Measurements from ENCODE around the gene SMYD3. TPM values are rescaled to one million over a fixed set of nuclear protein-coding genes. Genes with fewer than 3 reads are reported as not detected.
"Not testable (repeated sequence)": the region's sequence is repeated elsewhere in the genome, so short reads cannot be mapped to it uniquely, and the experiment has no call there.

Gene SMYD3
- total RNA-seq, 1 donor from 2014 or later: 80.8 TPM

DNA sequence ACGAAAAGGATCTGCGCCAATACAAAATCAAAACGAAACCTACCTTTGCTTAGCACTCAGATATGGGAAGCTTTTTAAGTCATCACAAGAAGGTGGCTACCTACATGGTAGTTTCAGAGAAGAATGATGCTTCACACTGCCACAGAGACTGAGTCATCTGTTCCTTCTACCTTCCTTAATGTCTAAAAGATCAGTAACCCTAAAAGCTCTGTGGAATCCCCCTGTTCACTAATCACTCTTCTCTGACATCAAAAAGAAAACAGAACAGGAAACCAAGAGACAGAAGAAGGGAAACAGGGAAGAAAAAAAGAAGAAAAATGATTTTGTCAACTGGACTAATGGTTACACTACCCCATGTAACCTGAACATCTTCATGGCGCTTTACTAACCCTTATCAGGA, 177.2 kb downstream of the SMYD3 start:
- H4K20me1 ChIP-seq (ENCODE audit: insufficient read depth, low read length): no peaks in the 10 kb centered on the region
- H3K36me3 Mint-ChIP-seq (ENCODE audit: low read depth, unreplicated experiment): peaks cover 18% of the 10 kb centered on the region
- peaks cover 4% of the 10 kb centered on the region for H3K4me1 Mint-ChIP-seq (ENCODE audit: low read depth, unreplicated experiment)
- no peak for TF ChIP-seq EZH2 (IDR thresholded peaks at IDR 0.05; ENCODE audit: insufficient read depth, low read length)
- TF ChIP-seq, protein P1, sequence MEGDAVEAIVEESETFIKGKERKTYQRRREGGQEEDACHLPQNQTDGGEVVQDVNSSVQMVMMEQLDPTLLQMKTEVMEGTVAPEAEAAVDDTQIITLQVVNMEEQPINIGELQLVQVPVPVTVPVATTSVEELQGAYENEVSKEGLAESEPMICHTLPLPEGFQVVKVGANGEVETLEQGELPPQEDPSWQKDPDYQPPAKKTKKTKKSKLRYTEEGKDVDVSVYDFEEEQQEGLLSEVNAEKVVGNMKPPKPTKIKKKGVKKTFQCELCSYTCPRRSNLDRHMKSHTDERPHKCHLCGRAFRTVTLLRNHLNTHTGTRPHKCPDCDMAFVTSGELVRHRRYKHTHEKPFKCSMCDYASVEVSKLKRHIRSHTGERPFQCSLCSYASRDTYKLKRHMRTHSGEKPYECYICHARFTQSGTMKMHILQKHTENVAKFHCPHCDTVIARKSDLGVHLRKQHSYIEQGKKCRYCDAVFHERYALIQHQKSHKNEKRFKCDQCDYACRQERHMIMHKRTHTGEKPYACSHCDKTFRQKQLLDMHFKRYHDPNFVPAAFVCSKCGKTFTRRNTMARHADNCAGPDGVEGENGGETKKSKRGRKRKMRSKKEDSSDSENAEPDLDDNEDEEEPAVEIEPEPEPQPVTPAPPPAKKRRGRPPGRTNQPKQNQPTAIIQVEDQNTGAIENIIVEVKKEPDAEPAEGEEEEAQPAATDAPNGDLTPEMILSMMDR (IDR thresholded peaks at IDR 0.05; ENCODE audit: insufficient read depth, low read depth, low read length): no peak
- H2AFZ ChIP-seq (ENCODE audit: low read depth, low read length): no peak overlapping the region
- no peak overlapping the region for H3K27ac Mint-ChIP-seq (ENCODE audit: unreplicated experiment)
- no peaks in the 10 kb centered on the region for H3K9me3 ChIP-seq (ENCODE audit: insufficient read depth, low read depth, low read length)
- no peak for FAIRE-seq
- H3K36me3 ChIP-seq (ENCODE audit: insufficient read depth, low read length): no peaks in the 10 kb centered on the region
- no peak overlapping the region for H3K4me3 Mint-ChIP-seq (ENCODE audit: unreplicated experiment)
- no peaks in the 10 kb centered on the region for H3K27me3 Mint-ChIP-seq (ENCODE audit: low read depth, unreplicated experiment)
- no peaks in the 10 kb centered on the region for H3K27me3 ChIP-seq (ENCODE audit: insufficient read depth, low read length)
- H3K4me3 ChIP-seq (ENCODE audit: insufficient read depth, low read depth, low read length): no peak overlapping the region
- DNase-seq (ENCODE audit: low read depth): no peak
- no peak overlapping the region for H3K4me2 ChIP-seq (ENCODE audit: low read length)
- peaks cover 2% of the 10 kb centered on the region for H3K9me3 Mint-ChIP-seq (ENCODE audit: unreplicated experiment)
- H3K27ac ChIP-seq (ENCODE audit: low read depth, low read length): no peak overlapping the region
- H3K9ac ChIP-seq (ENCODE audit: low read length): no peak overlapping the region
- no peaks in the 10 kb centered on the region for H3K4me1 ChIP-seq (ENCODE audit: insufficient read depth, low read length)
- H3K79me2 ChIP-seq (ENCODE audit: insufficient read depth, low read length): no peaks in the 10 kb centered on the region

GRCh38 chr1:246329292-246329691, 177.8 kb downstream of the SMYD3 start:
- H3K36me3 ChIP-seq (ENCODE audit: insufficient read depth, low read length); H3K9me3 Mint-ChIP-seq (ENCODE audit: unreplicated experiment); H3K4me2 ChIP-seq (ENCODE audit: low read length); H3K4me1 ChIP-seq (ENCODE audit: insufficient read depth, low read length); H3K27ac ChIP-seq (ENCODE audit: low read depth, low read length); H3K27me3 Mint-ChIP-seq (ENCODE audit: low read depth, unreplicated experiment); FAIRE-seq; H2AFZ ChIP-seq (ENCODE audit: low read depth, low read length); H3K9me3 ChIP-seq (ENCODE audit: insufficient read depth, low read depth, low read length); H3K4me1 Mint-ChIP-seq (ENCODE audit: low read depth, unreplicated experiment); H3K79me2 ChIP-seq (ENCODE audit: insufficient read depth, low read length); H3K9ac ChIP-seq (ENCODE audit: low read length); H3K27ac Mint-ChIP-seq (ENCODE audit: unreplicated experiment); DNase-seq (ENCODE audit: low read depth); H3K4me3 ChIP-seq (ENCODE audit: insufficient read depth, low read depth, low read length); H3K27me3 ChIP-seq (ENCODE audit: insufficient read depth, low read length); H4K20me1 ChIP-seq (ENCODE audit: insufficient read depth, low read length); H3K4me3 Mint-ChIP-seq (ENCODE audit: unreplicated experiment): not testable (repeated sequence)
- peaks cover 20% of the 10 kb centered on the region for H3K36me3 Mint-ChIP-seq (ENCODE audit: low read depth, unreplicated experiment)

- no peak overlapping the region for H3K4me2 ChIP-seq (ENCODE audit: low read length)
- H3K9me3 ChIP-seq (ENCODE audit: insufficient read depth, low read depth, low read length): no peaks in the 10 kb centered on the region
- no peak overlapping the region for H3K4me3 ChIP-seq (ENCODE audit: insufficient read depth, low read depth, low read length)
- H3K4me1 Mint-ChIP-seq (ENCODE audit: low read depth, unreplicated experiment): peaks cover 5% of the 10 kb centered on the region
- no peak overlapping the region for H3K9ac ChIP-seq (ENCODE audit: low read length)
- H3K9me3 Mint-ChIP-seq (ENCODE audit: unreplicated experiment): peaks cover 2% of the 10 kb centered on the region
- H3K4me3 Mint-ChIP-seq (ENCODE audit: unreplicated experiment): no peak overlapping the region
- no peaks in the 10 kb centered on the region for H3K27me3 Mint-ChIP-seq (ENCODE audit: low read depth, unreplicated experiment)
- H3K27ac Mint-ChIP-seq (ENCODE audit: unreplicated experiment): peak overlapping the region; percentile 86
- FAIRE-seq (no peak), DNase-seq (ENCODE audit: low read depth) (peak; percentile 35)
- H3K4me1 ChIP-seq (ENCODE audit: insufficient read depth, low read length): no peaks in the 10 kb centered on the region
- peaks cover 9% of the 10 kb centered on the region for H3K36me3 Mint-ChIP-seq (ENCODE audit: low read depth, unreplicated experiment)
- H3K36me3 ChIP-seq (ENCODE audit: insufficient read depth, low read length): no peaks in the 10 kb centered on the region
- H3K27ac ChIP-seq (ENCODE audit: low read depth, low read length): no peak overlapping the region
- no peak for TF ChIP-seq EZH2 (IDR thresholded peaks at IDR 0.05; ENCODE audit: insufficient read depth, low read length)
- TF ChIP-seq, protein P1 (IDR thresholded peaks at IDR 0.05; ENCODE audit: insufficient read depth, low read depth, low read length): no peak
- no peaks in the 10 kb centered on the region for H3K79me2 ChIP-seq (ENCODE audit: insufficient read depth, low read length)
- no peak overlapping the region for H2AFZ ChIP-seq (ENCODE audit: low read depth, low read length)
- no peaks in the 10 kb centered on the region for H4K20me1 ChIP-seq (ENCODE audit: insufficient read depth, low read length)
- no peaks in the 10 kb centered on the region for H3K27me3 ChIP-seq (ENCODE audit: insufficient read depth, low read length)
Measured at GRCh38 chr1:246324711-246325110, 182.4 kb downstream of the SMYD3 start.

DNA sequence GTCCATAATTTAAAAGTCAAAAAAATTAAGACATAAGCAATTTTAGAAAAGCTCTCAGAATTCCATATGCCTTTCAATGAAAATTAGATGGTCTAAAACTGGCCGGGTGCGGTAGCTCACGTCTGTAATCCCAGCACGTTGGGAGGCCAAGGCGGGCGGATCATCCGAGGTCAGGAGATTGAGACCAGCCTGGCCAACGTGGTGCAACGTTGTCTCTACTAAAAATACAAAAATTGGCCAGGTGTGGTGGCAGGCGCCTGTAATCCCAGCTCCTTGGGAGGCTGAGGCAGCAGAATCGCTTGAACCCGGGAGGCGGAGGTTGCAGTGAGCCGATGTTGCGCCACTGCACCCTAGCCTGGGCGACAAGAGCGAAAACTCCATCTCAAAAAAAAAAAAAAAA, 183.0 kb downstream of the SMYD3 start:
- FAIRE-seq; H3K4me3 ChIP-seq (ENCODE audit: insufficient read depth, low read depth, low read length); DNase-seq (ENCODE audit: low read depth); H3K27me3 Mint-ChIP-seq (ENCODE audit: low read depth, unreplicated experiment); H3K27ac ChIP-seq (ENCODE audit: low read depth, low read length); H3K4me1 ChIP-seq (ENCODE audit: insufficient read depth, low read length); H3K36me3 ChIP-seq (ENCODE audit: insufficient read depth, low read length); H3K27ac Mint-ChIP-seq (ENCODE audit: unreplicated experiment); H3K4me1 Mint-ChIP-seq (ENCODE audit: low read depth, unreplicated experiment); H3K79me2 ChIP-seq (ENCODE audit: insufficient read depth, low read length); H3K4me3 Mint-ChIP-seq (ENCODE audit: unreplicated experiment); H2AFZ ChIP-seq (ENCODE audit: low read depth, low read length); H3K4me2 ChIP-seq (ENCODE audit: low read length); H4K20me1 ChIP-seq (ENCODE audit: insufficient read depth, low read length); H3K9me3 ChIP-seq (ENCODE audit: insufficient read depth, low read depth, low read length); H3K9ac ChIP-seq (ENCODE audit: low read length); H3K36me3 Mint-ChIP-seq (ENCODE audit: low read depth, unreplicated experiment); H3K9me3 Mint-ChIP-seq (ENCODE audit: unreplicated experiment); H3K27me3 ChIP-seq (ENCODE audit: insufficient read depth, low read length): not testable (repeated sequence)

Measured in astrocyte (in vitro differentiated cells and primary cell).